Measurements from ENCODE around the gene BECN2. TPM values are rescaled to one million over a fixed set of nuclear protein-coding genes. Genes with fewer than 3 reads are reported as not detected.

BECN2 gene, protein sequence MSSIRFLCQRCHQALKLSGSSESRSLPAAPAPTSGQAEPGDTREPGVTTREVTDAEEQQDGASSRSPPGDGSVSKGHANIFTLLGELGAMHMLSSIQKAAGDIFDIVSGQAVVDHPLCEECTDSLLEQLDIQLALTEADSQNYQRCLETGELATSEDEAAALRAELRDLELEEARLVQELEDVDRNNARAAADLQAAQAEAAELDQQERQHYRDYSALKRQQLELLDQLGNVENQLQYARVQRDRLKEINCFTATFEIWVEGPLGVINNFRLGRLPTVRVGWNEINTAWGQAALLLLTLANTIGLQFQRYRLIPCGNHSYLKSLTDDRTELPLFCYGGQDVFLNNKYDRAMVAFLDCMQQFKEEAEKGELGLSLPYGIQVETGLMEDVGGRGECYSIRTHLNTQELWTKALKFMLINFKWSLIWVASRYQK
- polyA plus RNA-seq, result not detected

DNA sequence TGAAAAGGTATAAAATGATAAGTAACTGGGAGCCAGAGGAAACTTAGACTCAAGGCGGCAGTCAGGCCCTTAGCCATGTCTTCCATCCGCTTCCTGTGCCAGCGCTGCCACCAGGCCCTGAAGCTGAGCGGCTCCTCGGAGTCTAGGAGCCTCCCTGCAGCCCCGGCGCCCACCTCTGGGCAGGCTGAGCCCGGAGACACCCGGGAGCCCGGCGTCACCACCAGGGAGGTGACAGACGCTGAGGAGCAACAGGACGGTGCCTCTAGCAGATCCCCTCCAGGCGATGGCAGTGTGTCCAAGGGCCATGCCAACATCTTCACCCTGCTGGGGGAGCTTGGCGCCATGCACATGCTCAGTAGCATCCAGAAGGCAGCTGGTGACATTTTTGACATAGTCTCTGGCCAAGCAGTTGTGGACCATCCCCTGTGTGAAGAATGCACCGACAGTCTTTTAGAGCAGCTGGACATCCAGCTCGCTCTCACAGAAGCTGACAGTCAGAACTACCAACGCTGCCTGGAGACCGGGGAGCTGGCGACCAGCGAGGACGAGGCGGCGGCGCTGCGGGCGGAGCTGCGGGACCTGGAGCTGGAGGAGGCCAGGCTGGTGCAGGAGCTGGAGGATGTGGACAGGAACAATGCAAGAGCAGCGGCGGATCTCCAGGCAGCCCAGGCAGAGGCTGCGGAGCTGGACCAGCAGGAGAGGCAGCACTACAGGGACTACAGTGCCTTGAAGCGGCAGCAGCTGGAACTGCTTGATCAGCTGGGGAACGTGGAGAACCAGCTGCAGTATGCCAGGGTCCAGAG is at the start of gene BECN2:
Gene BECN2, plus strand, starts transcription at position 76 of the 803 bp plus-strand sequence. Its CDS starts 0 bp downstream, at position 76.
- no peaks in the 10 kb centered on the region for H3K27me3 ChIP-seq (ENCODE audit: control insufficient read depth in 1 of 2, insufficient read depth in 2 of 2, low read length in 2 of 2)
- H3K27ac ChIP-seq (ENCODE audit: low read depth in 2 of 2, low read length in 1 of 2), result no peak within 1 kb of the TSS
- H3K4me1 ChIP-seq (ENCODE audit: control insufficient read depth in 2 of 2, insufficient read depth in 2 of 2, low read length in 1 of 2), result no peaks in the 10 kb centered on the region
- H3K4me3 ChIP-seq (ENCODE audit: low read depth in 1 of 2, low read length in 2 of 2), result no peak within 1 kb of the TSS
- 90 to 92% methylated on average over 33 of the region's 33 CpGs for WGBS, 2 donors
- no peaks in the 10 kb centered on the region for H3K9me3 ChIP-seq (ENCODE audit: control insufficient read depth in 2 of 2, insufficient read depth in 1 of 2, low read depth in 1 of 2, low read length in 1 of 2)
- H3K36me3 ChIP-seq (ENCODE audit: control insufficient read depth in 2 of 2, insufficient read depth in 2 of 2, low read length in 1 of 2), result no peaks in the 10 kb centered on the region

DNA sequence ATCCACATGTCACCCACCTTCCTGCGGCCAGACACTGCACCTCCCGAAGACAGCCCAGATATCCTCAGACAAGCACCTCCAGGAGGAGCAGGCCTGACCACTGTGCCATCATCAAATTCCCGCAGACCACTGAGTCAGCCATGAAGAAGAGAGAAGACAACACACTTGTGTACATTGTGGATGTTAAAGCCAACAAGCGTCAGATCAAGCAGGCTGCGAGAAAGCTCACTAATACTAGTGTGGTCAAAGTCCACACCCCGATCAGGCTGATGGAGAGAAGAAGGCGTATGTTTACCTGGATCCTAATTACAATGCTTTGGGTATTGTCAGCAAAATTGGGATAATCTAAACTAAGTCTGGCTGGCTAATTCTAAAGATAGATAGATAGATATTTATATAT is 41.4 kb upstream of the BECN2 start:
- no peak overlapping the region for H3K4me3 ChIP-seq (ENCODE audit: low read depth in 1 of 2, low read length in 2 of 2)
- H3K4me1 ChIP-seq (ENCODE audit: control insufficient read depth in 2 of 2, insufficient read depth in 2 of 2, low read length in 1 of 2), result no peaks in the 10 kb centered on the region
- H3K27ac ChIP-seq (ENCODE audit: low read depth in 2 of 2, low read length in 1 of 2), result no peak overlapping the region
- H3K27me3 ChIP-seq (ENCODE audit: control insufficient read depth in 1 of 2, insufficient read depth in 2 of 2, low read length in 2 of 2), result no peaks in the 10 kb centered on the region
- 77 to 83% methylated on average over 7 of the region's 7 CpGs for WGBS, 2 donors
- H3K9me3 ChIP-seq (ENCODE audit: control insufficient read depth in 2 of 2, insufficient read depth in 1 of 2, low read depth in 1 of 2, low read length in 1 of 2), result peaks cover 0 to 3% of the 10 kb centered on the region in 2 donors
- no peaks in the 10 kb centered on the region for H3K36me3 ChIP-seq (ENCODE audit: control insufficient read depth in 2 of 2, insufficient read depth in 2 of 2, low read length in 1 of 2)

DNA sequence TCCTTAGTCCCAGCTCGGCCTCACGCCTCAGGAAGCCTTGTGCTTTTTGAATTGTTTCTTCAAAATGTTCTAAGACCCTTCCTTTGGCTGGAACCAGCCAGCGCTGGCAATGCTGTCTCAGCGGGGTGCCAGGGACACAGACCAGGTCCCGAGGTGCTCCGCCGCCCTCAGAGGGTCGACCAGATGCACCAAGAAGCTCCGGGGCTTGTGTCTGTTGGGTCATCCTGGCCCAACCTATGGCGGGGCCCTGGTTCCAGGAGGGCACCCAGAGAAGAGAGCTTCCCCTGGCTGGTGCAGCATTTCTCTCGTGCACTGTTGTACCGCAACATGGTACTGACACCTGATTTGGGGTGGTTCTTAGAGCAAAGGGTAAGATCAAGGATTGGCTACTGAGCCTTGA is 40.1 kb upstream of the BECN2 start:
- H3K4me3 ChIP-seq (ENCODE audit: low read depth in 1 of 2, low read length in 2 of 2), result no peak overlapping the region
- no peaks in the 10 kb centered on the region for H3K27me3 ChIP-seq (ENCODE audit: control insufficient read depth in 1 of 2, insufficient read depth in 2 of 2, low read length in 2 of 2)
- no peak overlapping the region for H3K27ac ChIP-seq (ENCODE audit: low read depth in 2 of 2, low read length in 1 of 2)
- no peaks in the 10 kb centered on the region for H3K4me1 ChIP-seq (ENCODE audit: control insufficient read depth in 2 of 2, insufficient read depth in 2 of 2, low read length in 1 of 2)
- WGBS, 2 donors, result 91 to 94% methylated on average over 12 of the region's 12 CpGs
- peaks cover 0 to 3% of the 10 kb centered on the region in 2 donors for H3K9me3 ChIP-seq (ENCODE audit: control insufficient read depth in 2 of 2, insufficient read depth in 1 of 2, low read depth in 1 of 2, low read length in 1 of 2)
- H3K36me3 ChIP-seq (ENCODE audit: control insufficient read depth in 2 of 2, insufficient read depth in 2 of 2, low read length in 1 of 2), result no peaks in the 10 kb centered on the region

DNA sequence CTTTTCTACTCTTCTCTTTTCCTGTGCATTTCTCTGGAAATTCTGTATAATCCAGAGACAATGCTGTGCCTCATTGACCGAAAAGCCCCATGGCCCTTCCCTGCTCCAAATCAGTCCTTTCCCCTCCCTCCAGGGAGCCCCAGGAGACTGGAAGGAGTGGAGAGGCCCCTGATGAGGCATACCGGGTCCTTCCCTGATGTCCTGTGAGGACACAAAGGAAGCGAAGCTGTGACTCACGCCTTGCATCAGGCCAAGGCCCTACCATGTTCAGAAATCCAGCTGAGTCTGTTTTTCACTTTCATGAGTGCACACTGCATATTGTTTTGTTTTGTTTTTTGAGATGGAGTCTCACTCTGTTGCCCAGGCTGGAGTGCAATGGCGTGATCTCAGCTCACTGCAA is 38.7 kb upstream of the BECN2 start:
- Histone ChIP-seq H3K4me1 (ENCODE audit: control insufficient read depth in 2 of 2, insufficient read depth in 2 of 2, low read length in 1 of 2) (no peaks in the 10 kb centered on the region), H3K36me3 (ENCODE audit: control insufficient read depth in 2 of 2, insufficient read depth in 2 of 2, low read length in 1 of 2) (no peaks in the 10 kb centered on the region), H3K9me3 (ENCODE audit: control insufficient read depth in 2 of 2, insufficient read depth in 1 of 2, low read depth in 1 of 2, low read length in 1 of 2) (peaks cover 0 to 3% of the 10 kb centered on the region in 2 donors), H3K4me3 (ENCODE audit: low read depth in 1 of 2, low read length in 2 of 2) (no peak overlapping the region), H3K27ac (ENCODE audit: low read depth in 2 of 2, low read length in 1 of 2) (no peak overlapping the region), H3K27me3 (ENCODE audit: control insufficient read depth in 1 of 2, insufficient read depth in 2 of 2, low read length in 2 of 2) (no peaks in the 10 kb centered on the region)
- 65 to 75% methylated on average over 5 of the region's 5 CpGs for WGBS, 2 donors

DNA sequence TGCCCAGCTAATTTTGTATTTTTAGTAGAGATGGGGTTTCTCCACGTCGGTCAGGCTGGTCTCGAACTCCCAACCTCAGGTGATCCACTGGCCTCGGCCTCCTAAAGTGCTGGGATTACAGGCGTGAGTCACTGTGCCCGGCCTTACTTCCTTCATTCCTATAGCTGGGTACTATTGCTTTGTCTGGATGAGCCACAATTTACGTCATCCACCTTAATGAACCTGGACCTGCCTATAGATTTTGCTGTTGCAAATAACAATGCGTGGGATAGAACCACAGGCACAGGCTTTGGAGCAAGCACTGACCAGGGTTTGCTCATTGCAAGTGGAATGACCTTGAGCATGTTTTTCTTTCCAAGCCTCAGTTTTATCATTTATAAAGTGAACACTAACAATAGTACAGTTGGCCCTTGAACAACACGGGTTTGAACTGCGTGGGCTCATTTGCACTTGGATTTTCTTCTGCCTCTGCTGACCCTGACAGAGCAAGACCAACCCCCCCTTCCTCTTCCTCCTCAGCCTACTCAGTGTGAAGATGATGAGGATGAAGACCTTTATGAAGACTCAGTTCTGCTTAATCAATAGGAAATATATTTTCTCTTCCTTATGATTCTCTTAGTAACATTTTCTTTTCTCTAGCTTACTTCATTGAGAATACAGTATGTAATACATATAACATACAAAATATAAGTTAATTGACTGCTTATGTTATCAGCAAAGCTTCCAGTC is 33.3 kb upstream of the BECN2 start:
- no peaks in the 10 kb centered on the region for H3K4me1 ChIP-seq (ENCODE audit: control insufficient read depth in 2 of 2, insufficient read depth in 2 of 2, low read length in 1 of 2)
- H3K36me3 ChIP-seq (ENCODE audit: control insufficient read depth in 2 of 2, insufficient read depth in 2 of 2, low read length in 1 of 2), result no peaks in the 10 kb centered on the region
- H3K27me3 ChIP-seq (ENCODE audit: control insufficient read depth in 1 of 2, insufficient read depth in 2 of 2, low read length in 2 of 2), result no peaks in the 10 kb centered on the region
- no peak overlapping the region for H3K4me3 ChIP-seq (ENCODE audit: low read depth in 1 of 2, low read length in 2 of 2)
- no peaks in the 10 kb centered on the region for H3K9me3 ChIP-seq (ENCODE audit: control insufficient read depth in 2 of 2, insufficient read depth in 1 of 2, low read depth in 1 of 2, low read length in 1 of 2)
- H3K27ac ChIP-seq (ENCODE audit: low read depth in 2 of 2, low read length in 1 of 2), result no peak overlapping the region
- 78 to 83% methylated on average over 10 of the region's 10 CpGs for WGBS, 2 donors

DNA sequence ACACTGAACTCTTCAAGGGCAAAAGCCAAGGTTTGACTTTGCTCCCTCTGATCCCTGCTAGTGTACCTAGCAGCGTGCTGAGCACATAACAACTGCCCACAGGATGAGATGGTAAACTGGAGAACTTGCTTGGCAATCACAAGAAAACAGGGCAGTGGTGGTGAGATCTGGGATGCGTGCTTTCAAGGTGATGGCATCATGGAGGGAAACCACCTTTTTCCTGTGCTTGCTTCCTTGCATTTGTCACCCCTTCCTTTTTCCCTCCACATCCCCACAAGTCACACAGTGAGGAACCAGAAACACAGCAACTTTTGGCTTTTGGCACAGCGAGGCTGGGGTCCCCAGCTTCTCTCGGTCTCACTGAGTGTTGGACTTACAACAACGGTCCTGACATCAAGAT is 31.4 kb upstream of the BECN2 start:
- H3K4me3 ChIP-seq (ENCODE audit: low read depth in 1 of 2, low read length in 2 of 2), result no peak overlapping the region
- no peaks in the 10 kb centered on the region for H3K36me3 ChIP-seq (ENCODE audit: control insufficient read depth in 2 of 2, insufficient read depth in 2 of 2, low read length in 1 of 2)
- no peaks in the 10 kb centered on the region for H3K4me1 ChIP-seq (ENCODE audit: control insufficient read depth in 2 of 2, insufficient read depth in 2 of 2, low read length in 1 of 2)
- 76 to 78% methylated on average over 5 of the region's 5 CpGs for WGBS, 2 donors
- no peaks in the 10 kb centered on the region for H3K9me3 ChIP-seq (ENCODE audit: control insufficient read depth in 2 of 2, insufficient read depth in 1 of 2, low read depth in 1 of 2, low read length in 1 of 2)
- no peaks in the 10 kb centered on the region for H3K27me3 ChIP-seq (ENCODE audit: control insufficient read depth in 1 of 2, insufficient read depth in 2 of 2, low read length in 2 of 2)
- H3K27ac ChIP-seq (ENCODE audit: low read depth in 2 of 2, low read length in 1 of 2), result no peak overlapping the region

DNA sequence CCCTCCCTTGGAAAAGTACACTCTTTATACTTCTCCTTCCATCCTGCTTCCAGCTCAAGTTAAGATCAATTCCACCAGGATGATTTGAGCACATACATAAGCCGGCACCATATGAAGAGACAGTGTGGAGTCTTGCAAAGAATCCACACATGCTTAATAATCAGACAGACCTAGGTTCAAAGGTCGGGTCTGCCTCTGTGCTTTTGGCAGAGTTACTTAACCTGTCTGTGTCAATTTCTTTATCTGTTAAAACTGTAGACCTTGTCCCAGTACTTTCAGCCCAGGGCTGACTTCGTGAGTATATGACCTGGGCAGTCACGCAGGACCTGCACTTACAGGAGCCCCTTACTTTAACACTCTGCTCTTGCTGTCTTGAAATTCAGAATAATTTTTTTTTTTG is 30.2 kb upstream of the BECN2 start:
- no peak overlapping the region for H3K27ac ChIP-seq (ENCODE audit: low read depth in 2 of 2, low read length in 1 of 2)
- no peaks in the 10 kb centered on the region for H3K27me3 ChIP-seq (ENCODE audit: control insufficient read depth in 1 of 2, insufficient read depth in 2 of 2, low read length in 2 of 2)

DNA sequence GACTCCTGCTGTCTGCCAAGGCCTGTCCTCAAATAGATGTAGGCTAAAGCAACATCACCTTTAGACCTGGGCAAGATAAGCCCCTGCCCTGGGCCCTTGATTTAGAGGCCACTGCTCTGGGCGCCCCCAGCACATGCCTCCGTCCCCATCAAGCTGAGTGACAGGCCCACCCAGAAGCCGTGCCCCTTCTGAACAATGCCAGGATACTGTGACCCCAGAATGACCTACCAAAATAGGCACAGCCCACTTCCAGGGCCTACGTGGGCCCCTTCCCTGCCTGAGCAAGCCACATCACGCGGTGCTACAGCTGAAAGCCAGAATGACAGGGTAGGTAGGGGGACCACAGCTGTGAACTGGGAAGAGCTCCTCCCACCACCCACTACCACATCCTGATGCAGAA is 24.7 kb upstream of the BECN2 start:
- Histone ChIP-seq H3K4me1 (ENCODE audit: control insufficient read depth in 2 of 2, insufficient read depth in 2 of 2, low read length in 1 of 2) (peaks cover 0 to 2% of the 10 kb centered on the region in 2 donors), H3K4me3 (ENCODE audit: low read depth in 1 of 2, low read length in 2 of 2) (no peak overlapping the region), H3K27me3 (ENCODE audit: control insufficient read depth in 1 of 2, insufficient read depth in 2 of 2, low read length in 2 of 2) (no peaks in the 10 kb centered on the region), H3K27ac (ENCODE audit: low read depth in 2 of 2, low read length in 1 of 2) (no peak overlapping the region), H3K9me3 (ENCODE audit: control insufficient read depth in 2 of 2, insufficient read depth in 1 of 2, low read depth in 1 of 2, low read length in 1 of 2) (no peaks in the 10 kb centered on the region), H3K36me3 (ENCODE audit: control insufficient read depth in 2 of 2, insufficient read depth in 2 of 2, low read length in 1 of 2) (no peaks in the 10 kb centered on the region)
- WGBS, 2 donors, result 57 to 59% methylated on average over 6 of the region's 6 CpGs

More for the DNA sequence above, 30.2 kb upstream of the BECN2 start:
- H3K4me1 ChIP-seq (ENCODE audit: control insufficient read depth in 2 of 2, insufficient read depth in 2 of 2, low read length in 1 of 2), result no peaks in the 10 kb centered on the region
- WGBS, 2 donors, result 66 to 73% methylated on average over 4 of the region's 4 CpGs
- no peaks in the 10 kb centered on the region for H3K36me3 ChIP-seq (ENCODE audit: control insufficient read depth in 2 of 2, insufficient read depth in 2 of 2, low read length in 1 of 2)
- no peaks in the 10 kb centered on the region for H3K9me3 ChIP-seq (ENCODE audit: control insufficient read depth in 2 of 2, insufficient read depth in 1 of 2, low read depth in 1 of 2, low read length in 1 of 2)
- H3K4me3 ChIP-seq (ENCODE audit: low read depth in 1 of 2, low read length in 2 of 2), result no peak overlapping the region

DNA sequence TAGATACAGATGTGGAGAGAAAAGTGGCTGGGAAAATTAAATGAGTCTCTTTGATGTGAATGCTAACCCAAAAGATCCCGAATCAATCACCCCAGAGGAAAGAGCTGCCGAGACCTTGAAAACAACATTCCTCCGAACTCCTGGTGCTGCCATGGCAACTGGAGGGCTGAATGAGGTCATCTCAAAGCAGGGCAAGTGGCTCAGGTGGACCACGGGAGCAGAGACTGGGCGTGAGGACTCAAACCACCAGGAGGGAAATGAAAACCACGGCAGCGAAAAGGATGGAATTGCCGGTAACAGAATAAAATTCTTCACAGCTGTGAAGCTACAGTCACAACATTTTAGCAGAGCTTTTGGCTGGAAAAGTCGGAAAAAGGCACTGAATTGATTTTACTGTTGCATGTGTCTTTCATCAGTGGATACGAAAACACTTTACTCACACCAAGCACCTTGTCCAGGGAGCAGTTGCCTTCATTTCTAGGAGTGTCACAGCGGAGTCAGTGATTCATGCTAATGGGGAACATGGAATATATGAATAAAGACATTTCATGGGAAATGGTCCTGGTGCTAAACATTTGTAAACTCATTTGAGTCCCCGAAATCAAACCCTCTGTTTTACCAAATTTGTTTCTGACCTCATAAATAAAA is 23.2 kb upstream of the BECN2 start:
- peaks cover 0 to 2% of the 10 kb centered on the region in 2 donors for H3K4me1 ChIP-seq (ENCODE audit: control insufficient read depth in 2 of 2, insufficient read depth in 2 of 2, low read length in 1 of 2)
- H3K27ac ChIP-seq (ENCODE audit: low read depth in 2 of 2, low read length in 1 of 2), result no peak overlapping the region
- no peaks in the 10 kb centered on the region for H3K27me3 ChIP-seq (ENCODE audit: control insufficient read depth in 1 of 2, insufficient read depth in 2 of 2, low read length in 2 of 2)
- no peaks in the 10 kb centered on the region for H3K9me3 ChIP-seq (ENCODE audit: control insufficient read depth in 2 of 2, insufficient read depth in 1 of 2, low read depth in 1 of 2, low read length in 1 of 2)
- no peak overlapping the region for H3K4me3 ChIP-seq (ENCODE audit: low read depth in 1 of 2, low read length in 2 of 2)
- H3K36me3 ChIP-seq (ENCODE audit: control insufficient read depth in 2 of 2, insufficient read depth in 2 of 2, low read length in 1 of 2), result no peaks in the 10 kb centered on the region
- WGBS, 2 donors, result 38 to 41% methylated on average over 12 of the region's 12 CpGs

All from esophagus (tissue), 2 donors.